ENCODE results near the gene TRMT1L.

GRCh38 chr1:185159966-185160365 lies 3.2 kb upstream of the TRMT1L start:
- no peak for TF ChIP-seq EZH2 (IDR thresholded peaks at IDR 0.05; ENCODE audit: borderline replicate concordance, low read depth, low read length, poor library complexity, severe bottlenecking)
- TF ChIP-seq CTCF (conservative IDR thresholded peaks at IDR 0.05; ENCODE audit: low read depth, low read length): no peak

Data from A673 (cell line).